GM12878 (cell line): ENCODE results near the gene SAMHD1. TPM values are rescaled to one million over a fixed set of nuclear protein-coding genes. Genes with fewer than 3 reads are reported as not detected.

ENCODE experiments used
- ATAC-seq: fragments of 200-7000 bp; cut with Tn5 transposase; 3 replicates; pipeline ENCODE4 v1.9.1; 2020; ENCODE audit warnings: mild to moderate bottlenecking, moderate library complexity
- BruUV-seq: library from RNA; stranded (reverse); fragments of 400-500 nt; replicated peaks from 2 replicates; lab custom pipeline; 2021; lab: Mats Ljungman, UMichigan
- CTCF ChIA-PET: fragments of 300-600 bp; sonication (Branson Sonifier 250); formaldehyde crosslinking; extraction: SDS; loops from one replicate; lab custom pipeline; 2021; ENCODE audit warnings: inconsistent platforms; lab: Yijun Ruan, JAX
- POLR2A ChIA-PET: fragments of 350-600 bp; formaldehyde crosslinking; extraction: SDS; loops from one replicate; lab custom pipeline; 2021; ENCODE audit warnings: inconsistent platforms; lab: Charles Lee
- RAD21 ChIA-PET: fragments of 300-600 bp; sonication (Branson Sonifier 250); formaldehyde crosslinking; loops from one replicate; lab custom pipeline; 2023; ENCODE audit warnings: antibody characterized with exemption; ENCODE audit not compliant: unreplicated experiment; lab: Charles Lee
- SMC1A ChIA-PET: fragments of 300-600 bp; sonication (Branson Sonifier 250); formaldehyde crosslinking; loops from one replicate; lab custom pipeline; 2023; ENCODE audit not compliant: unreplicated experiment, uncharacterized antibody; lab: Charles Lee
- DNase-seq: peaks from one replicate; pipeline ENCODE4 v3.0.0-alpha.2; 2011; ENCODE audit warnings: low read depth, low spot score
- FAIRE-seq: peaks from 3 replicates; lab custom pipeline; 2011; peaks lifted over from hg19 to GRCh38; lab: Jason Lieb, UNC
- H2AFZ ChIP-seq: 2 replicates; pipeline ENCODE4 v1.6.0; 2011; ENCODE audit warnings: low read depth, low read length, control low read depth; ENCODE audit not compliant: control insufficient read depth
- H3K27ac ChIP-seq: 2 replicates; pipeline ENCODE4 v1.5.1; 2011; ENCODE audit warnings: control low read depth; ENCODE audit not compliant: control insufficient read depth, insufficient read depth
- H3K27me3 ChIP-seq, 2 experiments: replicated peaks in 1 of 2; 2 replicates each; pipeline versions ENCODE4 v1.6.0 to v1.6.1; 2011; ENCODE audit warnings: low read length in 1 of 2; ENCODE audit not compliant: control insufficient read depth in 2 of 2, insufficient read depth in 2 of 2
- H3K36me3 ChIP-seq, 2 experiments: 2 replicates each; pipeline ENCODE4 v1.5.1; 2011; ENCODE audit warnings: low read length in 1 of 2; ENCODE audit not compliant: control insufficient read depth in 2 of 2, insufficient read depth in 2 of 2
- H3K4me1 ChIP-seq: 2 replicates; pipeline ENCODE4 v1.6.1; 2011; ENCODE audit warnings: mild to moderate bottlenecking, low read length, moderate library complexity, mixed read lengths; ENCODE audit not compliant: control insufficient read depth, insufficient read depth
- H3K4me2 ChIP-seq: 2 replicates; pipeline ENCODE4 v1.6.0; 2011; ENCODE audit warnings: control low read depth; ENCODE audit not compliant: control insufficient read depth, insufficient read depth
- H3K4me3 ChIP-seq: fragments of 200-600 bp; sonication (generic); 2 replicates; pipeline ENCODE4 v1.5.1; 2016
- H3K79me2 ChIP-seq: 2 replicates; pipeline ENCODE4 v1.6.0; 2011; ENCODE audit warnings: low read length; ENCODE audit not compliant: control insufficient read depth, insufficient read depth
- H3K9ac ChIP-seq: 2 replicates; pipeline ENCODE4 v1.8.0; 2011; ENCODE audit warnings: low read length, control low read depth, mixed read lengths; ENCODE audit not compliant: control insufficient read depth, insufficient read depth
- H3K9me3 ChIP-seq: replicated peaks from 3 replicates; pipeline ENCODE4 v1.5.1; 2011; ENCODE audit warnings: mild to moderate bottlenecking, low read length; ENCODE audit not compliant: control insufficient read depth, insufficient read depth
- H4K20me1 ChIP-seq: 2 replicates; pipeline ENCODE4 v1.6.0; 2011; ENCODE audit not compliant: control insufficient read depth, insufficient read depth
- CBX5 ChIP-seq: sonication (generic); IDR thresholded peaks from 2 replicates; pipeline ENCODE4 v1.6.1; 2016; ENCODE audit warnings: low read depth, moderate library complexity, mild to moderate bottlenecking, inconsistent platforms
- EP300 ChIP-seq, 2 experiments: fragments of 150-350 bp in 1 of 2; IDR thresholded peaks; 2 replicates each; pipeline ENCODE4 v1.6.1; 2011 to 2012; ENCODE audit warnings: low read depth in 2 of 2, low read length in 2 of 2, borderline replicate concordance in 1 of 2, improper control_type of control experiment in 1 of 2, inconsistent platforms in 1 of 2; ENCODE audit not compliant: control insufficient read depth in 1 of 2
- JUNB ChIP-seq: IDR thresholded peaks from 2 replicates; pipeline ENCODE4 v1.6.1; 2016; ENCODE audit warnings: antibody characterized with exemption, mild to moderate bottlenecking
- RAD51 ChIP-seq: fragments of 450-650 bp; IDR thresholded peaks from 2 replicates; pipeline ENCODE4 v1.6.1; 2016; ENCODE audit warnings: moderate library complexity, mild to moderate bottlenecking, inconsistent platforms
- whole genome bisulfite sequencing: methylation state at CpG from one replicate; pipeline ENCODE4 v1.1.6; 2016; ENCODE audit warnings: low lambda C conversion rate; ENCODE audit not compliant: insufficient replicate concordance, insufficient coverage; ENCODE audit errors: missing lambda C conversion rate; 5-methylcytosine and 5-hydroxymethylcytosine counted together
- in situ Hi-C: fragments of 300-500 bp; cut with MboI; formaldehyde crosslinking; loops from 9 replicates; pipeline ENCODE4 v1.14.3; 2018; ENCODE audit warnings: mixed read lengths
- intact Hi-C: fragments of 100-400 bp; cut with micrococcal nuclease; formaldehyde crosslinking; loops from one replicate; pipeline ENCODE4 v1.14.2; 2022; ENCODE audit not compliant: unreplicated experiment
- polyA plus RNA-seq, 11 experiments: library from polyadenylated mRNA; depleted of rRNA in 4 of 11; unstranded in 6 of 11; stranded (reverse) in 5 of 11; fragments of >200 nt; fragmentation: Nextera tagmentation in 4 of 11; fragmentation: Illumina TruSeq in 1 of 11; extraction: Ambion mirVana in 4 of 11; extraction: Trizol in 1 of 11; gene quantifications; 1 replicate in 1 of 11; 2 replicates in 10 of 11; pipeline versions ENCODE4 v1.2.1 to v1.2.3, GENCODE V29; 2011 to 2016; ENCODE audit warnings: inconsistent platforms in 2 of 11, missing spikeins in 2 of 11, low read depth in 1 of 11
- total RNA-seq, 4 experiments: library from RNA; depleted of rRNA in 3 of 4; stranded (reverse); fragments of >200 nt in 3 of 4; fragmentation: Illumina TruSeq in 1 of 4; extraction: Trizol in 1 of 4; gene quantifications; 2 replicates each; pipeline versions ENCODE4 v1.2.1 to v1.2.3, GENCODE V29; 2013 to 2021
- TF ChIP-seq, protein P1 (sequence below): fragments of 450-650 bp; formaldehyde crosslinking; IDR thresholded peaks from 2 replicates; pipeline ENCODE4 v1.4.0; 2022; ENCODE audit warnings: mild to moderate bottlenecking, moderate library complexity

SAMHD1 gene
- total and polyA plus RNA-seq, 10 of the 15 experiments (the other 5 are each of a cell fraction or from before 2014, with no cell fraction given): 20.5 to 47.9 (median 38.8) TPM

DNA sequence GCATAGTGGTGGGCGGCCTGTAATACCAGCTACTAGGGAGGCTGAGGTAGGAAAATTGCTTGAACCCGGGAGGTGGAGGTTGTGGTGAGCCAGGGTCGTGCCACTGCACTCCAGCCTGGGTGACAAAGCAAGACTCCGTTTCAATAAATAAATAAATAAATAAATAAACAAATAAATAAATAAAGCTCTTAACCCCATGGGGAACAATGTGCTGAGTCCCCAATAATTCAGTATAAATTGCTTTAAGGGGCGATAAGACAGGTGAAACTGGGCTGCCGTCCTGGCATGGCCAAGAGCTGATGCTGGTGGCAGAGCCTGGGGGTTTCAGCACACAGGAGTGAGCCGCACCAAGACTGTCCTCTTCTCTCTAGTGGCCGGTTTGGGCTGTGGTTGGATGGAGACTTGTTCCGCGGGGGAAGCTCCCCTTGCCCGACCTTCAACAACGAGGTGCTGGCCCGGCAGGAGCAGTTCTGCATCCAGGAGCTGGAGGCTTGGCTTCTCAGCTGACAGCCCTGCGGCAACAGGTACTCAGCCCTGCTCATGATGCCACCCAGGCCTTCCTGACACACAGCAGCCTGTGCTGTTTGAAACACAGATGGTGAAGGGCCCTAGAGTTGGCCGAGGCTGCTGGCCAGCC, 62.5 kb downstream of the SAMHD1 start (continued):
- TF ChIP-seq EP300 (IDR thresholded peaks at IDR 0.05; ENCODE audit: borderline replicate concordance in 1 of 2, control insufficient read depth in 1 of 2, low read depth in 2 of 2, low read length in 2 of 2) (no peak), CBX5 (no peak), RAD51 (no peak)

DNA sequence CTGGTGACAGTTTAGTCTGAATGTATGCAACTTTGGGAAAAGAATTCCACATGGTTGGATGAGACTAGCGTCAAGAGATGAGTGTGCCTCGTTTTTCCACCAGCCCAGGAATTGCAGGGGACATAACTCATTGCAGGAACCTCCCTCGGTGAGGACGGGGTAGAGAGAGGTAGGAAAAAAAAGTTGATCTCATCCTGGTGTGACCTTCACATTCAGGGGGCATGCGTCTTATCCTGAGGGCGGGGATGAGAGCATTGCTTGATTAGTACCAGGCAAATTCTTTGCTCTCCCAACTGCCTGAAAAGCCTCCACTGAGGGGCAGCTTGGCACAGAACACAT, 63.8 kb downstream of the SAMHD1 start:
- intact Hi-C loops: loop anchor here (1.0 to 5.0 kb wide), 4 partner anchors 51 to 275 kb away; no protein-coding TSS in a partner anchor
- no peak for FAIRE-seq
- no peak overlapping the region for H2AFZ ChIP-seq
- no peaks in the 10 kb centered on the region for H3K9me3 ChIP-seq
- H3K27ac ChIP-seq: no peak overlapping the region
- H3K4me3 ChIP-seq: no peak overlapping the region
- SMC1A ChIA-PET: interaction anchor here (1.0 to 3.9 kb wide), 4 partner anchors 10 to 275 kb away, joined by 3 to 51 read pairs (median 6); no protein-coding TSS in a partner anchor
- BruUV-seq: no TSS peak
- 69% methylated on average over 6 of the region's 6 CpGs for WGBS
- no peak for TF ChIP-seq JUNB
- TF ChIP-seq, protein P1, sequence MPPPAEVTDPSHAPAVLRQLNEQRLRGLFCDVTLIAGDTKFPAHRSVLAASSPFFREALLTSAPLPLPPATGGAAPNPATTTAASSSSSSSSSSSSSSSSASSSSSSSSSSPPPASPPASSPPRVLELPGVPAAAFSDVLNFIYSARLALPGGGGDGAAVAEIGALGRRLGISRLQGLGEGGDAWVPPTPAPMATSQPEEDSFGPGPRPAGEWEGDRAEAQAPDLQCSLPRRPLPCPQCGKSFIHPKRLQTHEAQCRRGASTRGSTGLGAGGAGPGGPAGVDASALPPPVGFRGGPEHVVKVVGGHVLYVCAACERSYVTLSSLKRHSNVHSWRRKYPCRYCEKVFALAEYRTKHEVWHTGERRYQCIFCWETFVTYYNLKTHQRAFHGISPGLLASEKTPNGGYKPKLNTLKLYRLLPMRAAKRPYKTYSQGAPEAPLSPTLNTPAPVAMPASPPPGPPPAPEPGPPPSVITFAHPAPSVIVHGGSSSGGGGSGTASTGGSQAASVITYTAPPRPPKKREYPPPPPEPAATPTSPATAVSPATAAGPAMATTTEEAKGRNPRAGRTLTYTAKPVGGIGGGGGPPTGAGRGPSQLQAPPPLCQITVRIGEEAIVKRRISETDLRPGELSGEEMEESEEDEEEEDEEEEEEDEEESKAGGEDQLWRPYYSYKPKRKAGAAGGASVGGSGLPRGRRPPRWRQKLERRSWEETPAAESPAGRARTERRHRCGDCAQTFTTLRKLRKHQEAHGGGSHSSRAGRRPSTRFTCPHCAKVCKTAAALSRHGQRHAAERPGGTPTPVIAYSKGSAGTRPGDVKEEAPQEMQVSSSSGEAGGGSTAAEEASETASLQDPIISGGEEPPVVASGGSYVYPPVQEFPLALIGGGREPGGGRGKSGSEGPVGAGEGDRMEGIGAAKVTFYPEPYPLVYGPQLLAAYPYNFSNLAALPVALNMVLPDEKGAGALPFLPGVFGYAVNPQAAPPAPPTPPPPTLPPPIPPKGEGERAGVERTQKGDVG (CRISPR knock-in tag): no peak
- TF ChIP-seq CBX5: no peak
- TF ChIP-seq, all 136 proteins: peak for 0
- H4K20me1 ChIP-seq: no peaks in the 10 kb centered on the region
- DNase-seq: no peak
- in situ Hi-C loops: loop anchor here (5.0 kb wide), 1 partner anchor 275 kb away; no protein-coding TSS in a partner anchor
- ChIA-PET POLR2A (interaction anchor here (0.7 to 1.2 kb wide), 2 partner anchors 23 to 52 kb away, joined by 4 to 5 read pairs; no protein-coding TSS in a partner anchor), RAD21 (interaction anchor here (1.3 to 5.2 kb wide), 2 partner anchors 51 to 275 kb away, joined by 3 to 83 read pairs; no protein-coding TSS in a partner anchor), CTCF (interaction anchor here (0.6 to 5.2 kb wide), 11 partner anchors 14 to 331 kb away, joined by 3 to 82 read pairs (median 5); partner anchors contain the start of genes SLA2 and TLDC2)
- peaks cover 9% of the 10 kb centered on the region for H3K4me1 ChIP-seq
- ATAC-seq: no peak
- H3K36me3 ChIP-seq: peaks cover 4 to 6% of the 10 kb centered on the region in 2 experiments; a peak in 3 of 4 replicates
- no peak overlapping the region for H3K4me2 ChIP-seq
- H3K9ac ChIP-seq: no peak overlapping the region
- H3K27me3 ChIP-seq: no peaks in the 10 kb centered on the region
- H3K79me2 ChIP-seq: no peaks in the 10 kb centered on the region
